Prostate gland (tissue), 2 donors: ENCODE measurements around the gene ALOXE3. TPM values are rescaled to one million over a fixed set of nuclear protein-coding genes. Genes with fewer than 3 reads are reported as not detected.
"Not testable (repeated sequence)": the region's sequence is repeated elsewhere in the genome, so short reads cannot be mapped to it uniquely, and the experiment has no call there.

Source experiments
- DNase-seq: peaks from one replicate; pipeline ENCODE4 v3.0.0-alpha.2; 2019; ENCODE audit warnings: low spot score
- H3K27ac ChIP-seq, 2 donors: fragments of 200-600 bp; sonication (generic); 2 replicates each; pipeline ENCODE4 v1.5.1; 2017 to 2019
- H3K27me3 ChIP-seq: fragments of 200-600 bp; sonication (generic); replicated peaks from 2 replicates; pipeline ENCODE4 v1.5.1; 2019; ENCODE audit not compliant: insufficient read depth
- H3K36me3 ChIP-seq, 2 donors: fragments of 200-600 bp; sonication (generic); 1 replicate in 1 of 2; 2 replicates in 1 of 2; pipeline versions ENCODE4 v1.5.1 to v1.8.1; 2017 to 2019
- H3K4me1 ChIP-seq: fragments of 200-600 bp; sonication (generic); replicated peaks from 2 replicates; pipeline ENCODE4 v1.5.1; 2019
- H3K4me3 ChIP-seq, 2 donors: fragments of 200-600 bp; sonication (generic); 2 replicates each; pipeline ENCODE4 v1.5.1; 2017 to 2019
- H3K9me3 ChIP-seq: fragments of 200-600 bp; sonication (generic); 2 replicates; pipeline ENCODE4 v1.5.1; 2017
- CTCF ChIP-seq, 4 experiments: fragments of 200-600 bp in 2 of 4; fragments of 450-650 bp in 2 of 4; sonication (generic) in 2 of 4; IDR thresholded peaks; 1 replicate in 3 of 4; 2 replicates in 1 of 4; pipeline ENCODE4 v1.5.1; 2016 to 2019; ENCODE audit warnings: antibody characterized with exemption in 4 of 4, mild to moderate bottlenecking in 2 of 4, moderate library complexity in 2 of 4
- POLR2A ChIP-seq: fragments of 450-650 bp; IDR thresholded peaks from one replicate; pipeline ENCODE4 v1.6.1; 2016; ENCODE audit warnings: antibody characterized with exemption, mild to moderate bottlenecking
- POLR2AphosphoS5 ChIP-seq: sonication (generic); formaldehyde crosslinking; IDR thresholded peaks from one replicate; pipeline ENCODE4 v1.6.1; 2017; ENCODE audit warnings: antibody characterized with exemption
- WGBS: methylation state at CpG from one replicate; pipeline ENCODE4 v1.1.5; 2018; 5-methylcytosine and 5-hydroxymethylcytosine counted together
- intact Hi-C: fragments of 100-400 bp; cut with DNase I; formaldehyde crosslinking; loops from one replicate; pipeline ENCODE4 v1.14.2; 2022
- total RNA-seq, 2 donors: library from RNA; depleted of rRNA; stranded (reverse); fragments of >200 nt; gene quantifications; one replicate each; pipeline ENCODE4 v1.1.0, GENCODE V29; 2016

The ALOXE3 gene
- total RNA-seq, 2 donors from 2014 or later = 2.4 TPM; not detected in 1

- TF ChIP-seq CTCF (IDR thresholded peaks at IDR 0.05) = no peak
- TF ChIP-seq POLR2AphosphoS5 = no peak
- no peak for TF ChIP-seq POLR2A
- WGBS = 31% methylated on average over 25 of the region's 25 CpGs
- no peaks in the 10 kb centered on the region for H3K36me3 ChIP-seq
- H3K27me3 ChIP-seq = no peaks in the 10 kb centered on the region
- DNase-seq = no peak
- H3K4me3 ChIP-seq = peak overlapping the region in 1 of 2 donors; percentile 28
- no peaks in the 10 kb centered on the region for H3K4me1 ChIP-seq
- H3K9me3 ChIP-seq = no peaks in the 10 kb centered on the region
- peak overlapping the region in 1 of 2 donors; percentile 56 for H3K27ac ChIP-seq
- intact Hi-C loops = no loop called here
Observed at GRCh38 chr17:8080208-8080798, 38.0 kb downstream of the ALOXE3 start.

GRCh38 chr17:8079291-8080207, 38.8 kb downstream of the ALOXE3 start:
- WGBS = 3% methylated on average over 76 of the region's 87 CpGs
- TF ChIP-seq CTCF (IDR thresholded peaks at IDR 0.05) = peak; percentile 77 to 89 (median 82)
- no peak for TF ChIP-seq POLR2AphosphoS5
- no peaks in the 10 kb centered on the region for H3K27me3 ChIP-seq
- intact Hi-C loops = loop anchor here (10.0 kb wide), 1 partner anchor 225 kb away; no protein-coding TSS in a partner anchor
- H3K36me3 ChIP-seq = no peaks in the 10 kb centered on the region
- peak overlapping the region; percentile 23 to 28 for H3K4me3 ChIP-seq
- H3K27ac ChIP-seq = peak overlapping the region; percentile 22 to 56
- no peaks in the 10 kb centered on the region for H3K9me3 ChIP-seq
- no peaks in the 10 kb centered on the region for H3K4me1 ChIP-seq
- no peak for DNase-seq

- H3K27ac ChIP-seq, DNase-seq, H3K36me3 ChIP-seq, H3K27me3 ChIP-seq, H3K4me3 ChIP-seq, H3K4me1 ChIP-seq, H3K9me3 ChIP-seq: not testable (repeated sequence)
- 88% methylated on average over 5 of the region's 5 CpGs for whole genome bisulfite sequencing
- intact Hi-C loops = loop anchor here (10.0 kb wide), 1 partner anchor 227 kb away; no protein-coding TSS in a partner anchor
Observed at GRCh38 chr17:8077939-8078338, 40.4 kb downstream of the ALOXE3 start.

GRCh38 chr17:8076502-8077266, 41.6 kb downstream of the ALOXE3 start:
- H3K9me3 ChIP-seq = no peaks in the 10 kb centered on the region
- no peaks in the 10 kb centered on the region for H3K36me3 ChIP-seq
- H3K4me3 ChIP-seq = no peak overlapping the region
- H3K4me1 ChIP-seq = no peaks in the 10 kb centered on the region
- DNase-seq = no peak
- no peak for TF ChIP-seq CTCF (IDR thresholded peaks at IDR 0.05)
- no peak for TF ChIP-seq POLR2AphosphoS5
- no peak for TF ChIP-seq POLR2A
- WGBS = 87% methylated on average over 13 of the region's 13 CpGs
- intact Hi-C loops = loop anchor here (10.0 kb wide), 1 partner anchor 228 kb away; no protein-coding TSS in a partner anchor
- H3K27ac ChIP-seq = no peak overlapping the region
- no peaks in the 10 kb centered on the region for H3K27me3 ChIP-seq
